ENCODE data around the gene CSRNP3. TPM values are rescaled to one million over a fixed set of nuclear protein-coding genes. Genes with fewer than 3 reads are reported as not detected.

Gene CSRNP3
- polyA plus RNA-seq, 5 donors, result 5.4 to 10.0 (median 9.3) TPM

- no peak for DNase-seq
These were observed 1.6 kb upstream of the CSRNP3 start for GRCh38 chr2:165467921-165468320.

DNA sequence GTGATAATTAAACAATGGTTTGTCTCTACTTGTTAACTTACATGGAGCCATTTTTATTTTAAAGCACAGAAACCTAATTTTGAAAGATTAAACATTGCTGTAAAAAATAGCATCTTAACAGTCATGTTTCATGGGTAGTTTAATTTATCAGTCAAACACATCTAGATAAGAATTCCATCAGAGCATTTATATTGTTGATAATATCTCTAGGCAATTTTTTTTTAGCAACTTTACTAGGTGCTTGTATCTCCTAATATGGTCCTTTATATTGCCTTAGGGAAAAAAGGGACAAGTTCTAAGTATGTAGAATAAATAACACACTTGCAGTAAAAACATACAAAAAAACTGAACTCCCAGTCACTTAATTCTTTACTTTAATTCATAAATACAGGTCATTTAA is 863 bp downstream of the CSRNP3 start:
- DNase-seq, result no peak

GRCh38 chr2:165471349-165471950 is 2.0 kb downstream of the CSRNP3 start:
- DNase-seq, result no peak

DNA sequence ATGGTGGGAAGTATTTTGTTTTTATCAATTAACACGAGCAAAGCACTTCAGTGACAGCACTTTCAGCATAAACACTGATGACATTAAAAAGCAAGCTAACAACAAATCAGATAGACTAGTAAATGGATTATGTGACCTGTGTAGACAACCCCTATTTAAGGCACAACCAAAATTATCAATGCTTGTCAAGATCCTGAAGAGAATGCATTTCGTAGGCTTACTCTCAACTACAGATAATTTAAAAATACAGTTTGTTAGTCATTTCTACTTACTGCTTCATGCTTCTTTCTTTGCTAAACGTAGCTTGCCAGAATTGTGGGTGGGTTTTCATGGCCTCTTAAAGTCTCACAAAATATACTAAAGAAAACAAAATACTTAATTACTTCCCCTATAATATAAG is 3.4 kb downstream of the CSRNP3 start:
- no peak for DNase-seq

GRCh38 chr2:165474619-165475276 is 5.2 kb downstream of the CSRNP3 start:
- DNase-seq, result no peak

DNA sequence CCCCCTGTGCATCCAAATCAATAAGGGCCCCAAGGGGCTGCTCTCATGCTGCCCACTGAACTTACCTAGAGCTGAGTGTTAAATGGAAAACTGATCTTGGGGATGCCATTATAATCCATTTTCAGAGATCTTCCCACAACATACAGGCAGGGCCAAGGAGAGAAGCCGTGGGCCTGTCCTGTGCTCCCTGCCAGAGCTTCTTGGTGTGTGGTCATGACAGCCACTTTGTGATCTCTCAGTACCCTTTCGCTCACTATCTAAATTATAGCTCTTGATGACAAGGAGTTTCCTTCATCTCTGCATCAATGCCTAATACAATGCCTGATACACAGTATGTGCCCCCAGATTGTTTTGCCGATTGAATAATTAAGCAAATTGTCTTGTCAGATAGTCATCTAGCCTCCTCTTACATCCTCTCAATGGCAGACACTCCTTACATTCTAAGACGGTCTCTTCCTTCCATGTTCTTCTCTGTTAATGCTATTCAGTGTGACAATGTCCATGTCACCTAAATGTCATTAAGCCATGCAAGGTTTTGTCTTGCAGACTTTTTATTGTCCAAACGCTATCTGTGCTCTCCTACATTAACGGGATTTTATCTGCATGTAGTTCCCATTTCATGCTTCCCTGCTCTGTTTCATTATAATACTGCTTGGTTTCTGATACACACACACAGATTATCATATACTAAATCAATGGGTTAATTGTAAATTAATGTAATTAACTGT is 5.9 kb downstream of the CSRNP3 start:
- no peak for DNase-seq

DNA sequence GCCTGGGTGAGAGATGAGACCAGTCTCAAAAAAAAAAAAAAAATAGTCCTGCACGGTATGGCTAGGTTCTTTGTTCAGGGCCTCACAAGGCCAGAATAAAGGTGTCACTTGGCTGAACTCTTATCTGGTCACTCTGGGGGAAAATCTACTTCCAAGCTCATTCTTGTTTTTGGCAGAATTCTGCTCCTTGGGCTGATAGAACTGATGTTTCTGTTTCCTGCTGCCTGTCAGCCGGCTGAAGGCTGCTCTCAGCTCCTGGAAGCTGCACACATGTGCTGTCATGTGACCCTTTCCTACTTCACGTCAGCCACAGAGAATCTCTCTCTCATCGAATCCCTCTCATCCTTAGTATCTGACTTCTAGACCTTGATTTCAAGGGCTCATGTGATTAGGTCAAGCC is 10.4 kb downstream of the CSRNP3 start:
- no peak for DNase-seq

GRCh38 chr2:165494573-165494972 is 25.1 kb downstream of the CSRNP3 start:
- DNase-seq, result no peak

GRCh38 chr2:165497659-165498317 is 28.3 kb downstream of the CSRNP3 start:
- DNase-seq, result no peak

- no peak for DNase-seq
These were observed 29.6 kb downstream of the CSRNP3 start for GRCh38 chr2:165499131-165499530.

- no peak for DNase-seq
These were observed 30.5 kb downstream of the CSRNP3 start for GRCh38 chr2:165500001-165500400.

GRCh38 chr2:165500816-165501215 is 31.3 kb downstream of the CSRNP3 start:
- no peak for DNase-seq

GRCh38 chr2:165505514-165505913 is 36.0 kb downstream of the CSRNP3 start:
- DNase-seq, result no peak

DNA sequence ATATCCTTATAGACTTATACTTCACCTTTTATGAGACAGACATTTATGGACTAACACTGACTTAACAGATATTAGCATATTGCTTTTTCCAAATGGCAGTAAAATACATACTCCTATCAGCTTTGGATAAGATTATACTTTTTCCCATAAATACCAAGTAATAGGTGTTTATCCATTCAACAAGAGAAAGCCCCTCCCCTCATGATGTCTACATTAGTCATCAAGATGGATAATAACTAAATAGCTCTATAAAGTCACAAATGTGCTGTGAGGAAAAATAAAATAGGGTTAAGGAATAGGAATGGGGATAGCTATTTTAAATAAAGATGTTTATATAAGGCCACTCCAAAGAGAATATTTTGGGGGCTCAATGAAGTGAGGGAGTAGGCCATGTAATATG is 39.4 kb downstream of the CSRNP3 start:
- no peak for DNase-seq

- no peak for DNase-seq
These were observed 44.0 kb downstream of the CSRNP3 start for GRCh38 chr2:165513479-165513878.

- no peak for DNase-seq
These were observed 49.1 kb downstream of the CSRNP3 start for GRCh38 chr2:165518611-165519010.

GRCh38 chr2:165522719-165523118 is 53.2 kb downstream of the CSRNP3 start:
- no peak for DNase-seq

GRCh38 chr2:165524720-165525119 is 55.2 kb downstream of the CSRNP3 start:
- no peak for DNase-seq

DNA sequence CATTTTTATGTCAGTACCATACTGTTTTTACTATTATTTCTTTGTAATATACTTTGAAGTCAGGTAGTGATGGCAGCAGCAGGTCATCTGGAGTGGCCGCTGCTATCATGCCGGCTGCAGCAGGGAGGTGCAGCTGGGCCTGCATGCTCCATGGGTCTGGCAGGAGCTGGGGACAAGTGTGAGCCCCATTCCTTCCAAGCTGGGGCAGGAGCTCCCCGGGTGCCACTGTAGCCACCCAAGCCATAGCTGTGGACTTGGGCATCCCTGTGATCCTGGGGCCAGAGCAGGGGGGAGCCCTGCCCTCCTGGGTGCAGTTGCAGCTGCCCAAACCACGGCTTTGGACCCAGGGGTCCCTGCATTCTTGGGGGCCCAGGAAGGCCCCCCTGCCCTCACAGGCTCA is 59.2 kb downstream of the CSRNP3 start:
- DNase-seq, result no peak

- DNase-seq, result no peak
These were observed 59.6 kb downstream of the CSRNP3 start for GRCh38 chr2:165529130-165529529.

GRCh38 chr2:165533331-165533730 is 63.8 kb downstream of the CSRNP3 start:
- DNase-seq, result no peak

- DNase-seq, result no peak
These were observed 66.0 kb downstream of the CSRNP3 start for GRCh38 chr2:165535471-165535870.

All from right lung (tissue), 5 donors.